ENCODE results near the gene OR51M1.

OR51M1 gene

DNA sequence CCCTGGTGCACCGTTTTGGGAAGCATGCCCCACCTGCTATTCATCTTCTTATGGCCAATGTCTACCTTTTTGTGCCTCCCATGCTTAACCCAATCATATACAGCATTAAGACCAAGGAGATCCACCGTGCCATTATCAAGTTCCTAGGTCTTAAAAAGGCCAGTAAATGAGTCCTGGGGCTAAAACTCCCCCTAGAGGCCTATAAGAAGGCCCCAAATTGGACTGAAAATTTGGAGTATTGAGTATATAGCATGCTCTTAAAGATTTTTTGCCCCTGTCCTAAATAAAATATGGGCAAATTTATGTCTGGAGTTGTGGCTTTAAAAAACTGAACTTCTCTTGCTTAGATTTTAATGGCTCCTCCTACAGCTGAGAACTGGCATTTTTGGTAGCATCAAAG is 6.6 kb downstream of the OR51M1 start:
- no peak for DNase-seq

GRCh38 chr11:5394091-5394490 is 10.5 kb downstream of the OR51M1 start:
- no peak for DNase-seq

DNA sequence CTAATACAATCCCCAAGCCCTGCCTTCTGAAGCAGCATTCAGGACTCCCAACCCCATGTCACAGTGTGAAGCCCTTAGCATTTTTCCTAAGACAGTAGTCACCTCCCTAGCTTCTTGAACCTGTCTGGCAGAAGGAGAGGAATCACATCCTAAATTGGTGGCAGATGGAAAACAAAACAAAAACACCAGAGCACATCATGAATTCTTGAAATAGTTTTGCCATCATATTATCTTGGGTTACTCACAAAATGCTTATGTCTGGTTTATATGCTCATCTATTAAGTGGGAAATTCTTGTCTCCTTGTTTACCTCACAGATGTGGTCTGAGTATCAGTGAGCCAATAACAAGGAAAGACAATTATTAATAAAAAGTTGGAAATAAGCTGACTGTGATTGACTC is 15.3 kb downstream of the OR51M1 start:
- no peak for DNase-seq

- no peak for DNase-seq
Measured at GRCh38 chr11:5405173-5405572, 21.6 kb downstream of the OR51M1 start.

DNA sequence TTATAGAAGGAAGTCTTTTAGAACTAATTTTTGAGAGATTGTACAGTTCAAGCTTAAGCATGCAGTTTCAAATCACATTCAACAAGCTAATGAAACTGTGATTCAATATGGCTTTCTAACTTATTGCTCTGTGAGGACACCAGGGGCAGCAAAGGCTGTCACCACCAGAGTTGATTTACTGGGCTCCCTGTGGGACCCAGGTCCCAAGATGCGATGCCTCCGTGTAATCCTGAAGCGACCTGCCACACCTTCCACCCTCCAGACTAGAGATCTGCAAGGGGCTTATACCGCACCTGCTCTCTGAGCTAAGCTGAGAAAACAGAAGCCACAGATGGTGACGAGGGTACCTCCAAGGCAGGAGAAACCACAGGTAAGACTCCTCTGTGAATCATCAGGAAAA is 37.4 kb downstream of the OR51M1 start:
- no peak for DNase-seq

DNA sequence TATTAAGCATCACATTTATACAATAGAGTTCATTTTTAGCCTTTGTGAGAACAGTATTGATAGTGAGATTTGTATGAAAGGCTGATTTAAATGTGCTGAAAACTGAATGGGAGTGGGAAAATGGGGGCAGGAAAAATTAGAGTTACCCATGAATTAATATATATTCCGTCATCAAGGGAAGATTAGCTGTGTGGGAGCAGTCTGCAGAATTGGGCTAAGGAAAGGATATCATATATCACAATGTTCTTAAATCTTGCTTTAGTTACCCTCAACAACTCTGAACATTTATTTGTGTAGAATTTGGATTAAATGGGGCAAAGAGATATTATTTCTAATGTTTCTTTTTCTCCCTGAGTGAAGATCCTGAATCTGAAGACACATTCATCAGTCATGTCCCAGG is 38.2 kb downstream of the OR51M1 start, which contains the start of gene OR51Q1:
Gene OR51Q1 (plus strand): TSS at position 301 of the 400 bp plus-strand sequence. CDS start 90 bp downstream, at position 391.
- DNase-seq, result no peak

DNA sequence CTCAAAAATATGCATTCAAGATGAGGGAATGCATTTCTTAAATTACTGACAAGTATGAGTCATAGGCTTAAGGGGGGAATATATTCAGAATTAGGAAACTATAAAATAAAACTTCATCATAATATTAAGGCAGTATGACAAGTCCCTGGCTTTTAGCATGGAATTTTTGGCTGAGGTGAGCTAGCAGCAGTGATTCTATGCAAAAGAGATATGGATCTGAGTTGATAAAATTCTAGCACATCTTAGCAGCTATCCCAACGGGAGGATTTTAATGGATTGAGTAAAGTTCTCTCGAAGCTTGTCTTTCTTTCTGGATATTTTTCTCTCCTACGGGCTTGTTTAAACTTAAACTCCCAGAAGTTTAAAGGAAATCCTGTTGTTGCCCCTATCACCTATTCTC is 39.5 kb downstream of the OR51M1 start:
- DNase-seq, result no peak

DNA sequence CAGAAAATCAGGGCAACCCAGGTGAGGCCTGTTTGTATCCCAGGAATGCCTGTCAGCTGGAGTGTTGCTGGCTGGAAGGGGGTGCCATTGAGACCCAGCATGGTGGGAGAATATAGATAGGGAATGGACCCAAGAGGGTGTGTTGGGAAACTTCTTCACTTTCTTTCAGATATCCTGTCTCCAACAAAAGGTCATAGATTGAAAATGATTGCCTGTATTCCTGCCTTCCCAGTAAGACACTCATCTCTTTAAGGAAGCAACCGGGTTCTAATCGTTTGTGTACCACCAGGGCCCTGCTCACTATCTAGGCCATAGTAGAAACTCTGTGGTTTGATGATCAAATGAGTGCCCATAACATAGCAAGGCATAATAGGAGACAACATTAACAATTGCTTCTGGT is 57.8 kb downstream of the OR51M1 start, which contains the start of gene OR51I1:
Gene OR51I1 (minus strand): TSS at position 101 of the 400 bp plus-strand sequence. CDS start 0 bp downstream, at position 101.
- DNase-seq, result no peak
